Uterus (tissue), 2 donors: ENCODE data around the gene CSN3.

Source experiments
- POLR2A ChIP-seq, 2 donors: fragments of 450-650 bp; IDR thresholded peaks; one replicate each; pipeline ENCODE4 v1.6.1; 2016; ENCODE audit warnings: antibody characterized with exemption in 2 of 2, mild to moderate bottlenecking in 1 of 2, moderate library complexity in 1 of 2
- TF ChIP-seq, protein P1 (sequence below), 4 experiments: fragments of 200-600 bp in 2 of 4; fragments of 450-650 bp in 2 of 4; sonication (generic) in 2 of 4; IDR thresholded peaks; one replicate each; pipeline ENCODE4 v1.5.1; 2016 to 2019; ENCODE audit warnings: antibody characterized with exemption in 4 of 4, mild to moderate bottlenecking in 2 of 4, moderate library complexity in 1 of 4

DNA sequence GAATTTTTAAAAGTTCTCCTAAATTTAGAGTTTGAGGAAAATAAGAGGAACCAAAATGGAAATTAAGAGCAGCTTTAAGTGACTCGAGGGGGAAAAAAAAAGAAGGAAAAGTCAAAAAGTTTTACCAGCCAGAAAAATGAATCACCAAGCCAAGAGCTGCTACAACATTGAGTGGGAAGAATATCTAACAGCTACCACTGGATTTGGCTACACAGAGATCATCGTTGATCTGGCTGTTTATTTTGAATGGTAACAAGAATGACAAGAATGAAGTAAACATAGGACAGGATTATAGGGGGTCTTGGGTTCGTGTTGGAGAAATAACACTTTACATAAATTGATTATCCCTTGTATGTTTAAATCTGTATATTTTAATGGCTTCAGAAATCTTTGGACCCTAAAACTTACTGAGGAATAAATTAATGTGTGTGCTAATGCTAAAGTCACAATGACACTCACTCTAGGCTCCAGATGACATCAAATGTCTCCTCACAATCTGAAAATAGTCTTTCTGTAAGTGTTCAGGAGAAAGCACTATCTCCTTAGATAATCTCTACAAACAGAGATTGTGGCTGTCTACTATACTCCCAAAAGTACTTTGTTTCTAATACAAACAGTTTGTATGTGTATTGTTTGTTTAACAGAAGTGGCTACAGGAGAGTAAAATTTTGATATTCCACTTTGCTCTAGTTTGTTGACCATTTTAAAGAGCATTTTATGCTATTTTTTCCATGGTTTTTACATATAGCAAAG lies 3.1 kb upstream of the CSN3 start:
- TF ChIP-seq, protein P1, sequence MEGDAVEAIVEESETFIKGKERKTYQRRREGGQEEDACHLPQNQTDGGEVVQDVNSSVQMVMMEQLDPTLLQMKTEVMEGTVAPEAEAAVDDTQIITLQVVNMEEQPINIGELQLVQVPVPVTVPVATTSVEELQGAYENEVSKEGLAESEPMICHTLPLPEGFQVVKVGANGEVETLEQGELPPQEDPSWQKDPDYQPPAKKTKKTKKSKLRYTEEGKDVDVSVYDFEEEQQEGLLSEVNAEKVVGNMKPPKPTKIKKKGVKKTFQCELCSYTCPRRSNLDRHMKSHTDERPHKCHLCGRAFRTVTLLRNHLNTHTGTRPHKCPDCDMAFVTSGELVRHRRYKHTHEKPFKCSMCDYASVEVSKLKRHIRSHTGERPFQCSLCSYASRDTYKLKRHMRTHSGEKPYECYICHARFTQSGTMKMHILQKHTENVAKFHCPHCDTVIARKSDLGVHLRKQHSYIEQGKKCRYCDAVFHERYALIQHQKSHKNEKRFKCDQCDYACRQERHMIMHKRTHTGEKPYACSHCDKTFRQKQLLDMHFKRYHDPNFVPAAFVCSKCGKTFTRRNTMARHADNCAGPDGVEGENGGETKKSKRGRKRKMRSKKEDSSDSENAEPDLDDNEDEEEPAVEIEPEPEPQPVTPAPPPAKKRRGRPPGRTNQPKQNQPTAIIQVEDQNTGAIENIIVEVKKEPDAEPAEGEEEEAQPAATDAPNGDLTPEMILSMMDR (IDR thresholded peaks at IDR 0.05), result no peak
- no peak for TF ChIP-seq POLR2A (IDR thresholded peaks at IDR 0.05)
